IMR-90 (cell line): Measurements from ENCODE around the gene HOXC10.

ENCODE experiments used
- CEBPB ChIP-seq: IDR thresholded peaks from 2 replicates; pipeline ENCODE4 v1.6.1; 2012; ENCODE audit warnings: low read depth, low read length, improper control_type of control experiment
- CTCF ChIP-seq: conservative IDR thresholded peaks from 2 replicates; pipeline ENCODE4 v1.5.1; 2012; ENCODE audit warnings: mild to moderate bottlenecking, low read depth, low read length, improper control_type of control experiment
- MAZ ChIP-seq: IDR thresholded peaks from 2 replicates; pipeline ENCODE4 v1.6.1; 2012; ENCODE audit warnings: low read depth, mild to moderate bottlenecking, low read length, improper control_type of control experiment, moderate library complexity, borderline replicate concordance
- MXI1 ChIP-seq: IDR thresholded peaks from 2 replicates; pipeline ENCODE4 v1.6.1; 2012; ENCODE audit warnings: low read depth, mild to moderate bottlenecking, low read length, moderate library complexity, borderline replicate concordance
- POLR2A ChIP-seq: IDR thresholded peaks from 2 replicates; pipeline ENCODE4 v1.6.1; 2012; ENCODE audit warnings: mild to moderate bottlenecking, low read depth, low read length
- RAD21 ChIP-seq: IDR thresholded peaks from 2 replicates; pipeline ENCODE4 v1.6.1; 2012; ENCODE audit warnings: low read length, improper control_type of control experiment
- RFX5 ChIP-seq: IDR thresholded peaks from 2 replicates; pipeline ENCODE4 v1.8.0; 2012; ENCODE audit warnings: low read depth, mild to moderate bottlenecking, low read length, moderate library complexity
- TF ChIP-seq, protein P1 (sequence below): fragments of 150-350 bp; IDR thresholded peaks from 2 replicates; pipeline ENCODE4 v1.6.1; 2017; ENCODE audit warnings: mild to moderate bottlenecking, antibody characterized with exemption, low read length, low read depth

DNA sequence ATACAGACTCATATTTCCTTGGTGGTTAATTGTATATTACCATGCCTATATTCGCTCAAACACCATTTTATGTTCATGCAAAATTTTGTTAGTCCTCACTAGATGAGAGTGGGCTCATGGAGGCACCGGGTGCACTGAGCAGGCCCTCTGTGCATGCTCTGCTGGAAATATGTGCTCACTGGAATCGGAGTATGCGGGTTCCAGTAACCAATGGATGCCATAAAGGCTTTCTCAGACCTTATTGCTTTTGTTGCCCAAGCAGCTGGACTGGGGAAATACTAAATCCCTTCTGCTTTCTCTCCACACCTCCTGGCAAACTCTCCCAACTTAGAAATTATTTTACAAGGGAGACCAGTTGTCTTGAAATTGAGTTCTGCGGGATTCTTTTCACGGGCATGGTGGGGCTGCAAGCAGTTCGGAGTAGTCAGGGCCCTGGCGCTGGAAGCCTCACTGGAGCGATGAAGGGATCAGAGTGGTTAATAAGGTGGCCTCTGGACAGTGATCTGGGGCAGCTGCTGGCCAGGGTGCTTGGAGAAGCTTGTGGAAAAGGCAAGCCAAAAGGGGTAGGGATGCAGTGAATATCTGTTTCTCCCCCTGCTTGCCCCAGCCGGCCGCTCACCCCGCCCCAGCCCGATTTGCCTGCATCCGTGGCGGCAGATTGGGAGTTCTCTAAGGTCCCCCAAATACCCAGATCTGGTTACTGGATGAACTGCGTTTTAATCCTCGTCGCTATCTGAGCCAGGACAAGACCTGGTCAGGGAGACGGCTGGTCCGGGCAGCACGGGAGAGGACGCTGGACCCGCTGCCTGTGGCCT lies 35.9 kb downstream of the HOXC10 start:
- TF ChIP-seq CTCF (no peak), MAZ (no peak), POLR2A (no peak), RAD21 (no peak), MXI1 (no peak), CEBPB (no peak), RFX5 (no peak)
- TF ChIP-seq, protein P1, sequence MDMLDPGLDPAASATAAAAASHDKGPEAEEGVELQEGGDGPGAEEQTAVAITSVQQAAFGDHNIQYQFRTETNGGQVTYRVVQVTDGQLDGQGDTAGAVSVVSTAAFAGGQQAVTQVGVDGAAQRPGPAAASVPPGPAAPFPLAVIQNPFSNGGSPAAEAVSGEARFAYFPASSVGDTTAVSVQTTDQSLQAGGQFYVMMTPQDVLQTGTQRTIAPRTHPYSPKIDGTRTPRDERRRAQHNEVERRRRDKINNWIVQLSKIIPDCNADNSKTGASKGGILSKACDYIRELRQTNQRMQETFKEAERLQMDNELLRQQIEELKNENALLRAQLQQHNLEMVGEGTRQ: no peak
